Upper lobe of left lung (tissue), 4 donors: Measurements from ENCODE around the gene LRRC1.

Experiments used
- EP300 ChIP-seq, 4 donors: sonication (generic); formaldehyde crosslinking; IDR thresholded peaks; one replicate each; pipeline ENCODE4 v1.5.1; 2017; ENCODE audit warnings: antibody characterized with exemption in 4 of 4, control low read depth in 2 of 4
- POLR2A ChIP-seq, 4 donors: fragments of 450-650 bp; IDR thresholded peaks; one replicate each; pipeline ENCODE4 v1.5.1; 2016 to 2017; ENCODE audit warnings: antibody characterized with exemption in 4 of 4, mild to moderate bottlenecking in 2 of 4
- POLR2AphosphoS5 ChIP-seq, 2 donors: sonication (generic); formaldehyde crosslinking; IDR thresholded peaks; one replicate each; pipeline ENCODE4 v1.5.1; 2017; ENCODE audit warnings: antibody characterized with exemption in 2 of 2
- TF ChIP-seq, protein P1 (sequence below), 6 experiments: fragments of 450-650 bp in 4 of 6; fragments of 200-600 bp in 2 of 6; sonication (generic) in 2 of 6; IDR thresholded peaks; one replicate each; pipeline ENCODE4 v1.5.1; 2016 to 2019; ENCODE audit warnings: antibody characterized with exemption in 6 of 6

DNA sequence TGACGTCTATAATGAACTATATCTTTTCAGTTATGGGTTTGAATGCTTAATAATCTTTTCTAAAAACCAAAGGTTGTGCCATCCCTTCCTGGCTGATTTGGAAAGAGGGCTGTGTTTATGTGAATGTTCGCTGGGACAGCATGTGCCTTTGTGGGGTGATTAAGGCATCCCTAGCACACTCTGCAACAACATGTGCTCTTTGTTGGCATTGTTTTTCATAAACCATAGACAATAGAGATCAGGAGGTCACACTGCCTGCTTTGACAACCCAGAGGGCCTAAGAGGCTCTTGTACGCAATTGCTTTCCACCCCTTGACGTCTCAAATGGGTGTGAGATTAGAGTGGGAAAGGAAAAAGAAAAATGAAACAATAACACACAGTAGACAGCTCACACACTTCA lies 116.0 kb downstream of the LRRC1 start:
- TF ChIP-seq, protein P1, sequence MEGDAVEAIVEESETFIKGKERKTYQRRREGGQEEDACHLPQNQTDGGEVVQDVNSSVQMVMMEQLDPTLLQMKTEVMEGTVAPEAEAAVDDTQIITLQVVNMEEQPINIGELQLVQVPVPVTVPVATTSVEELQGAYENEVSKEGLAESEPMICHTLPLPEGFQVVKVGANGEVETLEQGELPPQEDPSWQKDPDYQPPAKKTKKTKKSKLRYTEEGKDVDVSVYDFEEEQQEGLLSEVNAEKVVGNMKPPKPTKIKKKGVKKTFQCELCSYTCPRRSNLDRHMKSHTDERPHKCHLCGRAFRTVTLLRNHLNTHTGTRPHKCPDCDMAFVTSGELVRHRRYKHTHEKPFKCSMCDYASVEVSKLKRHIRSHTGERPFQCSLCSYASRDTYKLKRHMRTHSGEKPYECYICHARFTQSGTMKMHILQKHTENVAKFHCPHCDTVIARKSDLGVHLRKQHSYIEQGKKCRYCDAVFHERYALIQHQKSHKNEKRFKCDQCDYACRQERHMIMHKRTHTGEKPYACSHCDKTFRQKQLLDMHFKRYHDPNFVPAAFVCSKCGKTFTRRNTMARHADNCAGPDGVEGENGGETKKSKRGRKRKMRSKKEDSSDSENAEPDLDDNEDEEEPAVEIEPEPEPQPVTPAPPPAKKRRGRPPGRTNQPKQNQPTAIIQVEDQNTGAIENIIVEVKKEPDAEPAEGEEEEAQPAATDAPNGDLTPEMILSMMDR (IDR thresholded peaks at IDR 0.05), result no peak
- TF ChIP-seq POLR2AphosphoS5 (IDR thresholded peaks at IDR 0.05) (no peak), POLR2A (IDR thresholded peaks at IDR 0.05) (no peak), EP300 (IDR thresholded peaks at IDR 0.05) (no peak)
